Astrocyte (in vitro differentiated cells and primary cell): ENCODE measurements around the gene LRRC4C.

Experiments used
- CTCF ChIP-seq: IDR thresholded peaks from 2 replicates; pipeline ENCODE4 v1.5.1; 2011; ENCODE audit warnings: low read depth, mild to moderate bottlenecking, inconsistent platforms, low read length, moderate library complexity; ENCODE audit not compliant: insufficient read depth
- EZH2 ChIP-seq: IDR thresholded peaks from 2 replicates; pipeline ENCODE4 v1.6.1; 2012; ENCODE audit warnings: mild to moderate bottlenecking, low read length, inconsistent platforms; ENCODE audit not compliant: insufficient read depth

DNA sequence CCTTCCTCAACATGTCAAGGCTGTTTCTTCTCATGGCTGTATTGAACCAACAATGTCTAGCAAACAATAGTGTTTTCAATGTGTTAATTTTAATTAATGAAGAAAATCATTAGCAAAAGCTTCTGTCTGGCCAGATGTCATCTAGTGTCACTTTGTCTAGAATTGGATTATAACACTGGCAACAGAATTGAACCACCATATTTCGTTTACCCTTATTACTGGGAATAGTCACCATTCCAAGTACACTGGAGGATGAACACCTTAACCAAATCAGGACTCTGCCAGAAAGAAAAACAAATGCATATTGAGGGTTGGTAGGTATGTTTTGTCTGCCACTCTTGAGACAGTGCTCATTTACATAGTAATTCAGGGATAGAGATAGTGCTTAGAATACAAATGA lies 146.2 kb downstream of the LRRC4C start:
- TF ChIP-seq CTCF: no peak
- TF ChIP-seq EZH2: no peak
